Keratinocyte (primary cell): ENCODE data around the gene RBFOX2. TPM values are rescaled to one million over a fixed set of nuclear protein-coding genes. Genes with fewer than 3 reads are reported as not detected.
A peak's percentile ranks its signal among the peaks of the same experiment; 100 is the strongest.

ENCODE experiments used
- DNase-seq: peaks from one replicate; pipeline ENCODE4 v3.0.0-alpha.2; 2011; ENCODE audit warnings: low read depth, missing footprints, low spot score
- FAIRE-seq: peaks from 2 replicates; lab custom pipeline; 2011; peaks lifted over from hg19 to GRCh38; lab: Jason Lieb, UNC
- H2AFZ ChIP-seq: 2 replicates; pipeline ENCODE4 v1.6.0; 2012; ENCODE audit warnings: low read length, control low read depth, inconsistent platforms; ENCODE audit not compliant: control insufficient read depth
- H3K27ac ChIP-seq: 2 replicates; pipeline ENCODE4 v1.5.1; 2011; ENCODE audit warnings: low read length; ENCODE audit not compliant: control insufficient read depth, insufficient read depth
- H3K27me3 ChIP-seq: 3 replicates; pipeline ENCODE4 v1.6.0; 2011; ENCODE audit warnings: low read length; ENCODE audit not compliant: control insufficient read depth, insufficient read depth; ENCODE audit errors: extremely low read depth
- H3K36me3 ChIP-seq, 2 experiments: 2 replicates in 1 of 2; 3 replicates in 1 of 2; pipeline ENCODE4 v1.5.1; 2011; ENCODE audit warnings: low read length in 2 of 2, mild to moderate bottlenecking in 1 of 2; ENCODE audit not compliant: control insufficient read depth in 2 of 2, insufficient read depth in 2 of 2; ENCODE audit errors: extremely low read depth in 1 of 2
- H3K4me1 ChIP-seq: 3 replicates; pipeline ENCODE4 v1.5.1; 2011; ENCODE audit warnings: low read length; ENCODE audit not compliant: control insufficient read depth, insufficient read depth; ENCODE audit errors: extremely low read depth
- H3K4me2 ChIP-seq: 3 replicates; pipeline ENCODE4 v1.6.0; 2011; ENCODE audit warnings: low read depth, low read length; ENCODE audit not compliant: control insufficient read depth, insufficient read depth; ENCODE audit errors: extremely low read depth
- H3K4me3 ChIP-seq, 3 experiments: fragments of 200-600 bp in 1 of 3; sonication (generic) in 1 of 3; 2 replicates in 2 of 3; 3 replicates in 1 of 3; pipeline ENCODE4 v1.5.1; 2011 to 2016; ENCODE audit warnings: low read length in 3 of 3, mild to moderate bottlenecking in 3 of 3, control low read depth in 2 of 3, inconsistent platforms in 1 of 3, low read depth in 1 of 3, mixed read lengths in 1 of 3, mixed run types in 1 of 3, moderate library complexity in 1 of 3; ENCODE audit not compliant: control insufficient read depth in 2 of 3, insufficient read depth in 2 of 3; ENCODE audit errors: extremely low read depth in 1 of 3
- H3K79me2 ChIP-seq: 2 replicates; pipeline ENCODE4 v1.6.0; 2012; ENCODE audit warnings: low read length; ENCODE audit not compliant: control insufficient read depth, insufficient read depth
- H3K9ac ChIP-seq: 3 replicates; pipeline ENCODE4 v1.6.0; 2011; ENCODE audit warnings: low read length; ENCODE audit not compliant: control insufficient read depth, insufficient read depth; ENCODE audit errors: extremely low read depth
- H3K9me1 ChIP-seq: 3 replicates; pipeline ENCODE4 v1.6.0; 2011; ENCODE audit warnings: low read length; ENCODE audit not compliant: control insufficient read depth, insufficient read depth; ENCODE audit errors: extremely low read depth
- H3K9me3 ChIP-seq: 2 replicates; pipeline ENCODE4 v1.5.1; 2012; ENCODE audit warnings: low read depth, low read length; ENCODE audit not compliant: control insufficient read depth
- H4K20me1 ChIP-seq: 3 replicates; pipeline ENCODE4 v1.6.0; 2011; ENCODE audit warnings: low read length; ENCODE audit not compliant: control insufficient read depth, insufficient read depth; ENCODE audit errors: extremely low read depth
- CTCF ChIP-seq, 3 experiments: IDR thresholded peaks in 1 of 3; conservative IDR thresholded peaks in 1 of 3; optimal IDR thresholded peaks in 1 of 3; 2 replicates in 2 of 3; 3 replicates in 1 of 3; pipeline versions ENCODE3 to v1.5.1; 2011; ENCODE audit warnings: low read length in 3 of 3, mild to moderate bottlenecking in 3 of 3, moderate library complexity in 2 of 3, control low read depth in 1 of 3, inconsistent platforms in 1 of 3; ENCODE audit not compliant: insufficient read depth in 2 of 3; ENCODE audit errors: extremely low read depth in 1 of 3
- EZH2 ChIP-seq: IDR thresholded peaks from one replicate; pipeline ENCODE4 v1.6.1; 2012; ENCODE audit warnings: inconsistent platforms, mild to moderate bottlenecking, low read length, moderate library complexity
- dilution Hi-C: fragments of 300-500 bp; cut with MboI; formaldehyde crosslinking; loops from one replicate; pipeline ENCODE4 v1.7.0; 2020; ENCODE audit warnings: low sequenced_read_pairs; ENCODE audit not compliant: extremely low pct_ligation_motif_present
- polyA plus RNA-seq, 5 experiments: library from polyadenylated mRNA; depleted of rRNA in 3 of 5; stranded (reverse) in 3 of 5; stranded (forward) in 1 of 5; unstranded in 1 of 5; fragments of >200 nt; gene quantifications; 1 replicate in 1 of 5; 2 replicates in 3 of 5; 3 replicates in 1 of 5; pipeline versions ENCODE4 v1.2.1 to v1.2.3, GENCODE V29; 2011 to 2012; ENCODE audit warnings: missing spikeins in 2 of 5, low read depth in 1 of 5, low replicate concordance in 1 of 5

RBFOX2 gene
- polyA plus RNA-seq, 1 donor (not counting 4 experiments of a cell fraction or from before 2014, with no cell fraction given), result 118 TPM

- Histone ChIP-seq H3K27ac (no peak overlapping the region), H3K9ac (no peak overlapping the region), H3K4me3 (no peak overlapping the region), H3K4me1 (peaks cover 10% of the 10 kb centered on the region), H4K20me1 (no peaks in the 10 kb centered on the region), H3K9me1 (no peaks in the 10 kb centered on the region), H3K36me3 (no peaks in the 10 kb centered on the region), H3K9me3 (no peaks in the 10 kb centered on the region), H2AFZ (no peak overlapping the region), H3K27me3 (no peaks in the 10 kb centered on the region), H3K79me2 (peaks cover 13% of the 10 kb centered on the region), H3K4me2 (no peak overlapping the region)
- no peak for TF ChIP-seq EZH2
- TF ChIP-seq CTCF (optimal IDR thresholded peaks at IDR 0.05 in 1 of 3, IDR thresholded peaks at IDR 0.05 in 1 of 3, conservative IDR thresholded peaks at IDR 0.05 in 1 of 3; ENCODE audit: extremely low read depth in 1 of 3, insufficient read depth in 2 of 3, low read length in 3 of 3), result peak; percentile 26 to 44 (median 35)
- dilution Hi-C loops, result no loop called here
- peak; percentile 51 for FAIRE-seq
- DNase-seq, result no peak
These were observed 97.7 kb downstream of the RBFOX2 start for GRCh38 chr22:35930933-35931332.

- no peaks in the 10 kb centered on the region for H3K36me3 ChIP-seq
- no peak for TF ChIP-seq EZH2
- TF ChIP-seq CTCF (optimal IDR thresholded peaks at IDR 0.05 in 1 of 3, IDR thresholded peaks at IDR 0.05 in 1 of 3, conservative IDR thresholded peaks at IDR 0.05 in 1 of 3; ENCODE audit: extremely low read depth in 1 of 3, insufficient read depth in 2 of 3, low read length in 3 of 3), result no peak
- H3K9me1 ChIP-seq, result no peaks in the 10 kb centered on the region
- H2AFZ ChIP-seq, result no peak overlapping the region
- H4K20me1 ChIP-seq, result no peaks in the 10 kb centered on the region
- no peak for DNase-seq
- H3K27me3 ChIP-seq, result no peaks in the 10 kb centered on the region
- dilution Hi-C loops, result no loop called here
- peak; percentile 85 for FAIRE-seq
- peaks cover 10% of the 10 kb centered on the region for H3K4me1 ChIP-seq
- H3K4me3 ChIP-seq, result no peak overlapping the region
- H3K9me3 ChIP-seq, result no peaks in the 10 kb centered on the region
- peak overlapping the region; percentile 2 for H3K4me2 ChIP-seq
- peaks cover 12% of the 10 kb centered on the region for H3K79me2 ChIP-seq
- no peak overlapping the region for H3K27ac ChIP-seq
- no peak overlapping the region for H3K9ac ChIP-seq
These were observed 100.3 kb downstream of the RBFOX2 start for GRCh38 chr22:35928285-35928798.
